Fibroblast of the aortic adventitia (primary cell): ENCODE results near the gene SYCE3. TPM values are rescaled to one million over a fixed set of nuclear protein-coding genes. Genes with fewer than 3 reads are reported as not detected.

Experiments used
- DNase-seq: peaks from one replicate; pipeline ENCODE4 v3.0.0-alpha.2; 2010; ENCODE audit warnings: low read depth
- H3K4me3 ChIP-seq: 2 replicates; pipeline ENCODE4 v1.5.1; 2011; ENCODE audit warnings: low read depth, mild to moderate bottlenecking, control low read depth, low read length, moderate library complexity
- total RNA-seq: library from RNA; depleted of rRNA; stranded (reverse); fragments of >200 nt; gene quantifications from 2 replicates; pipeline ENCODE4 v1.2.3, GENCODE V29; 2012; ENCODE audit warnings: low replicate concordance
- TF ChIP-seq, protein P1 (sequence below): IDR thresholded peaks from 2 replicates; pipeline ENCODE4 v1.5.1; 2011; ENCODE audit warnings: mild to moderate bottlenecking, low read length, control low read depth, inconsistent platforms; ENCODE audit not compliant: insufficient read depth

Gene SYCE3
- total RNA-seq, 1 donor, result not detected

DNA sequence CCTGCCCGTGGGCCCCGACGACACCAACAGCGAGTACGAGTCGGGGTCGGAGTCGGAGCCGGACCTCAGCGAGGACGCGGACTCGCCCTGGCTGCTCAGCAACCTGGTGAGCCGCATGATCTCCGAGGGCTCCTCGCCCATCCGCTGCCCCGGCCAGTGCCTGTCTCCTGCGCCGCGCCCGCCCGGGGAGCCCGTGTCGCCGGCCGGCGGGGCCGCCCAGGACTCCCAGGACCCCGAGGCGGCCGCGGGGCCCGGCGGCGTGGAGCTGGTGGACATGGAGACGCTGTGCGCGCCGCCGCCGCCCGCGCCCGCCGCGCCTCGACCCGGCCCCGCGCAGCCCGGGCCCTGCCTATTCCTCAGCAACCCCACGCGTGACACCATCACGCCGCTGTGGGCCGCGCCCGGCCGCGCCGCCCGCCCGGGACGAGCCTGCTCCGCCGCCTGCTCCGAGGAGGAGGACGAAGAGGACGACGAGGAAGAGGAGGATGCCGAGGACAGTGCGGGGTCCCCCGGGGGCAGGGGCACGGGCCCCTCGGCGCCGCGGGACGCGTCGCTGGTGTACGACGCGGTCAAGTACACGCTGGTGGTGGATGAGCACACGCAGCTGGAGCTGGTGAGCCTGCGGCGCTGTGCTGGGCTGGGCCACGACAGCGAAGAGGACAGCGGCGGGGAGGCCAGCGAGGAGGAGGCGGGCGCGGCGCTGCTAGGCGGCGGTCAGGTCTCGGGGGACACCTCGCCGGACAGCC lies 41.7 kb upstream of the SYCE3 start:
- DNase-seq, result no peak
- TF ChIP-seq, protein P1, sequence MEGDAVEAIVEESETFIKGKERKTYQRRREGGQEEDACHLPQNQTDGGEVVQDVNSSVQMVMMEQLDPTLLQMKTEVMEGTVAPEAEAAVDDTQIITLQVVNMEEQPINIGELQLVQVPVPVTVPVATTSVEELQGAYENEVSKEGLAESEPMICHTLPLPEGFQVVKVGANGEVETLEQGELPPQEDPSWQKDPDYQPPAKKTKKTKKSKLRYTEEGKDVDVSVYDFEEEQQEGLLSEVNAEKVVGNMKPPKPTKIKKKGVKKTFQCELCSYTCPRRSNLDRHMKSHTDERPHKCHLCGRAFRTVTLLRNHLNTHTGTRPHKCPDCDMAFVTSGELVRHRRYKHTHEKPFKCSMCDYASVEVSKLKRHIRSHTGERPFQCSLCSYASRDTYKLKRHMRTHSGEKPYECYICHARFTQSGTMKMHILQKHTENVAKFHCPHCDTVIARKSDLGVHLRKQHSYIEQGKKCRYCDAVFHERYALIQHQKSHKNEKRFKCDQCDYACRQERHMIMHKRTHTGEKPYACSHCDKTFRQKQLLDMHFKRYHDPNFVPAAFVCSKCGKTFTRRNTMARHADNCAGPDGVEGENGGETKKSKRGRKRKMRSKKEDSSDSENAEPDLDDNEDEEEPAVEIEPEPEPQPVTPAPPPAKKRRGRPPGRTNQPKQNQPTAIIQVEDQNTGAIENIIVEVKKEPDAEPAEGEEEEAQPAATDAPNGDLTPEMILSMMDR, result no peak
- H3K4me3 ChIP-seq, result no peak overlapping the region

DNA sequence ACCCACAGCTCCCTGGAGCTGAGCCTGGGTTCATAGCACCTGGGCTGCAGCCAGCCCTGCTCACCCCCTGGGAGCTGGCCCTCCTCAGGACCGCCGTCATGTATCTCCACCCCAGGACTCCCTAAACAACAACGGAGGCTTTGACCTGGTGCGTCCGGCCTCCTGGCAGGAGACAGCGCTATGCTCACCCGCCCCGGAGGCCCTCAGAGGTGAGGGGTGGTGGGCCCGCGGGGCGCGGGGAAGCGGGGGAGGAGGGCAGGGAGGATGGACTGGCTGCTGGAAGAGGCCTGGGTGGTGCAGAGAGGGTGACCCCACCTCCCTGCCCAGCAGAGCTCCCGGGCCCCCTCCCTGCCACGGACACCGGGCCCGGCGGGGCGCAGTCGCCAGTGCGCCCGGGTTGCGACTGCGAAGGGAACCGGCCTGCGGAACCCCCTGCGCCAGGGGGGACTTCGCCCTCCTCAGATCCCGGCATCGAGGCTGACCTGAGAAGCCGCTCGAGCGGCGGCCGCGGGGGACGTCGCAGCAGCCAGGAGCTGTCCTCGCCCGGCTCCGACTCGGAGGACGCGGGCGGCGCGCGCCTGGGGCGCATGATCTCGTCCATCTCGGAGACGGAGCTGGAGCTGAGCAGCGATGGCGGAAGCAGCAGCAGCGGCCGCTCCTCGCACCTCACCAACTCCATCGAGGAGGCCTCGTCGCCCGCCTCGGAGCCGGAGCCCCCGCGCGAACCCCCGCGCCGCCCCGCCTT lies 41.0 kb upstream of the SYCE3 start:
- TF ChIP-seq, protein P1, result no peak
- H3K4me3 ChIP-seq, result no peak overlapping the region
- no peak for DNase-seq

DNA sequence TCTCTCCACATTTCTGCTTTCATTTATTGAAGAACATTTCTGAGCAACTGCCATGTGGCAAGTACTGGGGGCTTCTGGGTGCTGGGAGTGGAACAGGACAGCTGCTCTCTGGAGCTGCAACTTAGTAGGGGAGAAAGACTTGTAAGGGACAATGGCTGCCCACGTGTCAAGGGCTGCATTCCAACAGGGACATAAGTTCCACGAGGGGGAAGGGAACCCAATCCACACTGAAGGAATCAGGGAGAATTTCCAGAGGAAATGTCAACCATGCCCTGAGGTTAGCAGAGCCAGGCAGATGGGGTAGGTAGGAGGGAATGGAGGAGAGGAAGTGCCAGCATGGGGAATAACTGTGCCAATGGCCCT lies 39.6 kb upstream of the SYCE3 start:
- TF ChIP-seq, protein P1, result no peak
- no peak overlapping the region for H3K4me3 ChIP-seq
- DNase-seq, result no peak

DNA sequence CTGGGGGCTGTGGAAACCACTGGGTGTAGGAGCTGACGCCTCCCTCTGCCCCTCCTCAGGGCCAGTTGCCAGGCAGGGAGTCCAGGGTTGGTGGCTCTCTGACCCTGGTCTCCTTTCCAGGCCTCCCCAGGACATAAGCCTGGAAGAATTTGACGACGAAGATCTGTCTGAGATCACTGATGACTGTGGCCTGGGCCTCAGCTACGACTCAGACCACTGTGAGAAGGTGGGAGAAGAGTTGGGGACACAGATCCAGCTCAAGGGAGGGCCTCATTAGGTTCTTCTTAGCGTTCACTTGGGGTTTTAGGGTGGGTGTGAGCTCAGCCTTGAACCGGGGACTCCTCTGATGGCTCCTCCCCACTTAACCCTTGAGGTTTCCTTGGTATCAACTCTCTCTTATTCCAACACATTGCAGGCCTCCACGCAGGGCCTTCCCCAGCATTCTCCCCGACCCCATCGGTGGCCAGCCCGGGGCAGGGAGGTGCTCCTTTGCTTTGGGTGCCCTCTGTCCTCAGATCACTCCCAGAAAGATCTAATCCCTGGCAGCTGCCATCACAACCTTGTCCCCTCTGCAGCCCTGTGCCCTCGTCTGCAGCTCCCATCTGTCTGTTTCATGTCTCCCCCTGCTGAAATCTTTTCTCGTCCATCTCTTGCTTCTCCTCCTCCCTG lies 39.1 kb upstream of the SYCE3 start:
- TF ChIP-seq, protein P1, result no peak
- DNase-seq, result no peak
- no peak overlapping the region for H3K4me3 ChIP-seq

DNA sequence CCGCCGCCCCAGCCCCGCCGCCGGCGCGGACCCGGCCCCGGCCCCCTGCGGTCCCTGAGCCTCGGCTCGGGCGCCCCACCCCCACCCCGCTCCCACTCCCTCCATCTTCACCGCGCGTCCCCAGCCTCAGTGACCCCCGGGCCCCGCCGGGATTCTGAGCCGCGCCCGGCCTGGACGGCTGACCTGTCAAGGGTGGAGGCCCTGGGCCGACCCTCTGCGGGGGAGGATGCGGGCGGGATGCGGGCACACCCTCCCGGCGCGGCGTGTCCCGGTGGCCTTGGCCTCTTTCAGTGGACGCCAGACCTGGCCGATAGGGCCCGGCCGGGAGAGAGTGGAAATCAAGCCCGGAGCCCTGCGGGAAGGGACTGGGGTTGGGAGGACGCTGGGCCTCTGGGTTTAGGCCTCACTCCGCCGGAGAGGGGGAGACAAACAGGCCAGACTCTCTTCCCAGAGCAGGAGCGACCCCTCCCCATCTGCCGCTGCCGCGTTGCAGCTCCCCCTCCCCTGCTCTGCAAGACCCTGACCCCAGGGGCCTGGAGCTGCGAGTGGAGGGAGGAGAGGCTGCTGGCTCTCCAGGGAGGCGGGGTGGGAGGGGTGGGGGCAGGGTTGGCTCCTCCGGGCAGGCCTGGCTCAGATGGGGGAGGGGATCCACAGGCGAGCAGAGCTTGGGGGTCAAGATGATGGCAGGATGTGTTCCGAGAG lies 38.4 kb upstream of the SYCE3 start:
- no peak for DNase-seq
- H3K4me3 ChIP-seq, result no peak overlapping the region
- TF ChIP-seq, protein P1, result no peak

DNA sequence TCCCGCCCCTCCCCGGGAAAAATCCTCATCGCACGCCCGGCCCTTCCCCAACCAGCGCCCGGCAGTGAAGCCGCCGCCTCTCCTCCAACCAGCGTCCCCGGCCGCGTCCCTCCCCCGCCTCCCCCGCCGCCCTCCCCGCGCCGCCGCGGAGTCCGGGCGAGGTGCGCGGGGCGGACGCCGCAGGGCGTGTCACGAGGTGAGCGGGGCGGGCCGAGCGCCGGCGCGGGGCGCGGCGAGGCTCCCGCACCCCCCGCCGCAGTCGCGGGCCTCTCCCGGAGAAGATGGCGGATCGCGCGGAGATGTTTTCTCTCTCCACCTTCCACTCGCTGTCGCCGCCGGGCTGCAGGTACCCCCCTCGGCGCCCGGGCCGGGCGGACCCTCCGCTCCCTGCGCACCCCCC lies 37.8 kb upstream of the SYCE3 start, which contains the start of gene MAPK8IP2:
MAPK8IP2 (plus strand) TSS at position 256 of the 400 bp plus-strand sequence; CDS start at position 282, 26 bp downstream.
- DNase-seq, result no peak
- H3K4me3 ChIP-seq, result peak within 1 kb of the TSS; percentile 22
- TF ChIP-seq, protein P1, result no peak
